ENCODE results near the gene DDX39A. TPM values are rescaled to one million over a fixed set of nuclear protein-coding genes. Genes with fewer than 3 reads are reported as not detected.

Gene DDX39A
- total and polyA plus RNA-seq, 2 donors (not counting 1 experiment from before 2014, with no cell fraction given): 178 to 393 TPM

GRCh38 chr19:14394167-14394566 lies 25.0 kb downstream of the DDX39A start:
- POLR2A ChIA-PET: no interaction called here

GRCh38 chr19:14393329-14393728 lies 25.8 kb downstream of the DDX39A start:
- H3K9me3 ChIP-seq (ENCODE audit: control extremely low read depth in 1 of 3, control insufficient read depth in 2 of 3, insufficient read depth in 1 of 3, low read length in 2 of 3): no peaks in the 10 kb centered on the region
- no peaks in the 10 kb centered on the region for H3K79me2 ChIP-seq (ENCODE audit: control insufficient read depth, insufficient read depth, low read length)
- no peak overlapping the region for H2AFZ ChIP-seq (ENCODE audit: insufficient read depth, low read depth, low read length, poor library complexity, severe bottlenecking)
- CTCF ChIA-PET: interaction anchor here (1.0 to 2.0 kb wide), 2 partner anchors 32 to 262 kb away, joined by 3 to 6 read pairs; no protein-coding TSS in a partner anchor
- H3K9ac ChIP-seq (ENCODE audit: low read length): no peak overlapping the region
- intact Hi-C loops (cut with micrococcal nuclease): no loop called here
- no peak for ATAC-seq (ENCODE audit: low read depth)
- H3K4me2 ChIP-seq (replicated peaks; ENCODE audit: low read depth, low read length, poor library complexity, severe bottlenecking): no peak overlapping the region
- no peaks in the 10 kb centered on the region for H3K4me1 ChIP-seq (ENCODE audit: control insufficient read depth in 2 of 2, insufficient read depth in 2 of 2, low read length in 2 of 2)
- no peak overlapping the region for H3K27ac ChIP-seq (ENCODE audit: low read length in 2 of 2)
- no peak overlapping the region for H3K4me3 ChIP-seq (ENCODE audit: control extremely low read depth in 1 of 5, extremely low read depth in 1 of 5, insufficient read depth in 1 of 5, low read depth in 2 of 5, low read length in 4 of 5)
- no peak overlapping the region for H3K27ac Mint-ChIP-seq
- POLR2A ChIA-PET: interaction anchor here (0.6 to 0.7 kb wide), 3 partner anchors 32 to 941 kb away, joined by 3 to 6 read pairs (median 3); no protein-coding TSS in a partner anchor
- TF ChIP-seq CTCF (IDR thresholded peaks at IDR 0.05): no peak
- no peak for TF ChIP-seq EZH2 (IDR thresholded peaks at IDR 0.05; ENCODE audit: borderline replicate concordance, insufficient read depth, low read depth, low read length, poor library complexity, severe bottlenecking)
- no peak for DNase-seq
- H3K27me3 ChIP-seq (replicated peaks in 1 of 4; ENCODE audit: control extremely low read depth in 1 of 4, control insufficient read depth in 3 of 4, insufficient read depth in 4 of 4, low read length in 3 of 4): no peaks in the 10 kb centered on the region
- 91% methylated on average over 4 of the region's 5 CpGs for WGBS (ENCODE audit: insufficient coverage)
- H4K20me1 ChIP-seq (ENCODE audit: control insufficient read depth, insufficient read depth, low read length, poor library complexity, severe bottlenecking): peaks cover 5% of the 10 kb centered on the region
- H3K4me1 Mint-ChIP-seq: peaks cover 2% of the 10 kb centered on the region
- no peak overlapping the region for H3K4me3 Mint-ChIP-seq
- no peaks in the 10 kb centered on the region for H3K27me3 Mint-ChIP-seq
- H3K9me3 Mint-ChIP-seq (ENCODE audit: insufficient read depth): no peaks in the 10 kb centered on the region
- H3K36me3 ChIP-seq (replicated peaks in 1 of 2; ENCODE audit: control extremely low read depth in 1 of 2, control insufficient read depth in 1 of 2, extremely low read depth in 1 of 2, insufficient read depth in 2 of 2, low read length in 1 of 2): peaks cover 2 to 52% of the 10 kb centered on the region in 2 experiments

More at GRCh38 chr19:14394167-14394566, 25.0 kb downstream of the DDX39A start:
- Histone ChIP-seq H2AFZ (ENCODE audit: insufficient read depth, low read depth, low read length, poor library complexity, severe bottlenecking) (no peak overlapping the region), H3K27ac (ENCODE audit: low read length in 2 of 2) (no peak overlapping the region), H3K27me3 (replicated peaks in 1 of 4; ENCODE audit: control extremely low read depth in 1 of 4, control insufficient read depth in 3 of 4, insufficient read depth in 4 of 4, low read length in 3 of 4) (no peaks in the 10 kb centered on the region), H3K9me3 (ENCODE audit: control extremely low read depth in 1 of 3, control insufficient read depth in 2 of 3, insufficient read depth in 1 of 3, low read length in 2 of 3) (no peaks in the 10 kb centered on the region), H3K36me3 (replicated peaks in 1 of 2; ENCODE audit: control extremely low read depth in 1 of 2, control insufficient read depth in 1 of 2, extremely low read depth in 1 of 2, insufficient read depth in 2 of 2, low read length in 1 of 2) (peaks cover 2 to 55% of the 10 kb centered on the region in 2 experiments), H3K4me1 (ENCODE audit: control insufficient read depth in 2 of 2, insufficient read depth in 2 of 2, low read length in 2 of 2) (no peaks in the 10 kb centered on the region), H3K4me2 (replicated peaks; ENCODE audit: low read depth, low read length, poor library complexity, severe bottlenecking) (no peak overlapping the region), H3K79me2 (ENCODE audit: control insufficient read depth, insufficient read depth, low read length) (no peaks in the 10 kb centered on the region), H4K20me1 (ENCODE audit: control insufficient read depth, insufficient read depth, low read length, poor library complexity, severe bottlenecking) (peaks cover 5% of the 10 kb centered on the region), H3K4me3 (ENCODE audit: control extremely low read depth in 1 of 5, extremely low read depth in 1 of 5, insufficient read depth in 1 of 5, low read depth in 2 of 5, low read length in 4 of 5) (no peak overlapping the region), H3K9ac (ENCODE audit: low read length) (no peak overlapping the region)
- TF ChIP-seq CTCF (IDR thresholded peaks at IDR 0.05): no peak
- TF ChIP-seq EZH2 (IDR thresholded peaks at IDR 0.05; ENCODE audit: borderline replicate concordance, insufficient read depth, low read depth, low read length, poor library complexity, severe bottlenecking): no peak
- Mint-ChIP-seq H3K27me3 (no peaks in the 10 kb centered on the region), H3K4me1 (no peaks in the 10 kb centered on the region), H3K4me3 (no peak overlapping the region), H3K9me3 (ENCODE audit: insufficient read depth) (no peaks in the 10 kb centered on the region), H3K27ac (peak overlapping the region; percentile 46)
- CTCF ChIA-PET: interaction anchor here (2.0 kb wide), 1 partner anchor 32 kb away, joined by 6 read pairs; no protein-coding TSS in a partner anchor
- intact Hi-C loops (cut with micrococcal nuclease): no loop called here
- no peak for ATAC-seq (ENCODE audit: low read depth)
- DNase-seq: peak; percentile 44
- WGBS (ENCODE audit: insufficient coverage): 95% methylated on average over 9 of the region's 9 CpGs
